ENCODE data around the gene RBM6.
A peak's percentile ranks its signal among the peaks of the same experiment; 100 is the strongest.
"Not testable (repeated sequence)": the region's sequence is repeated elsewhere in the genome, so short reads cannot be mapped to it uniquely, and the experiment has no call there.

Gene RBM6, protein sequence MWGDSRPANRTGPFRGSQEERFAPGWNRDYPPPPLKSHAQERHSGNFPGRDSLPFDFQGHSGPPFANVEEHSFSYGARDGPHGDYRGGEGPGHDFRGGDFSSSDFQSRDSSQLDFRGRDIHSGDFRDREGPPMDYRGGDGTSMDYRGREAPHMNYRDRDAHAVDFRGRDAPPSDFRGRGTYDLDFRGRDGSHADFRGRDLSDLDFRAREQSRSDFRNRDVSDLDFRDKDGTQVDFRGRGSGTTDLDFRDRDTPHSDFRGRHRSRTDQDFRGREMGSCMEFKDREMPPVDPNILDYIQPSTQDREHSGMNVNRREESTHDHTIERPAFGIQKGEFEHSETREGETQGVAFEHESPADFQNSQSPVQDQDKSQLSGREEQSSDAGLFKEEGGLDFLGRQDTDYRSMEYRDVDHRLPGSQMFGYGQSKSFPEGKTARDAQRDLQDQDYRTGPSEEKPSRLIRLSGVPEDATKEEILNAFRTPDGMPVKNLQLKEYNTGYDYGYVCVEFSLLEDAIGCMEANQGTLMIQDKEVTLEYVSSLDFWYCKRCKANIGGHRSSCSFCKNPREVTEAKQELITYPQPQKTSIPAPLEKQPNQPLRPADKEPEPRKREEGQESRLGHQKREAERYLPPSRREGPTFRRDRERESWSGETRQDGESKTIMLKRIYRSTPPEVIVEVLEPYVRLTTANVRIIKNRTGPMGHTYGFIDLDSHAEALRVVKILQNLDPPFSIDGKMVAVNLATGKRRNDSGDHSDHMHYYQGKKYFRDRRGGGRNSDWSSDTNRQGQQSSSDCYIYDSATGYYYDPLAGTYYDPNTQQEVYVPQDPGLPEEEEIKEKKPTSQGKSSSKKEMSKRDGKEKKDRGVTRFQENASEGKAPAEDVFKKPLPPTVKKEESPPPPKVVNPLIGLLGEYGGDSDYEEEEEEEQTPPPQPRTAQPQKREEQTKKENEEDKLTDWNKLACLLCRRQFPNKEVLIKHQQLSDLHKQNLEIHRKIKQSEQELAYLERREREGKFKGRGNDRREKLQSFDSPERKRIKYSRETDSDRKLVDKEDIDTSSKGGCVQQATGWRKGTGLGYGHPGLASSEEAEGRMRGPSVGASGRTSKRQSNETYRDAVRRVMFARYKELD

DNA sequence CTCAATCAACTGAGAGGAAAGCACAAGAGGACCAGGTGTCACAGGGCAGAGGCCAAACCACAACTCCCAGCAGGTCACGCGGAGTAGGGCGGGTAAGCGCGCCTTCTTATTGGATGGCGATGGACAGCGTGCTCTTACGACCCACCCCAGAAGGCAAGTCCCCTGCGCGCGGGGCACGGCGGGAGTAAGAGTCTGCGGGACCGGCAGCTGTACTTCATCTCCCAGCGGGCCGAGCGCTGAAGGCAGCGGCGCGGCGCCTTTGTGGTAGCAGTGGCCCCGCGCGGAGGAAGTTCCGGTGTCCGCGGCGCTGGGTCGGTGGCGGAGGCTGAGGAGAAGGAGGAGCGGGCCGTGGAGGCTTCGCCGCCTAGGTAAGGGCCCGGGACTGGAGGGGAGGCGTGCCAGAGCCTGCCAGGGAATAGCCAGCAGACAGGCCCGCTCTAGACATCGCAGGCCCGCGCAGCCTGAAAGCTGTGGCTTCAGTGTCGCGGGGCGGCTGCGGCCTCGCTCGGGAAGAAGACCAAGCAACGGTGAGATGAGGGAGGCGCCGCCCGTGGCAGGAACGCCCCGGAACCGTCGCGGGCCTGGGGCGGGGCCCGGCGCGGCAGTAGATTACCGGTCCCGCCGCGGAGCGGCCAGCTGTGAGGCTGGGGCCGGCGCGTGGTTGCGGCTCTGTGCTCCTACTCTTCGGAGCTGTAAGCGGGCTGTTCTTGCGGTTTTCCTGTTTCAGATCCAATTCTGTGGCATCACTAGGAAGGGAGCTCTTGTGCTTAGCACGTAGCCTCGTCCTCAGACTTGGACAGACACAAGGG lies at the start of gene RBM6:
Gene RBM6 (plus strand): TSS at position 293 of the 809 bp plus-strand sequence. CDS start 22,492 bp downstream, outside the sequence.
- peak; percentile 92 to 95 (median 92) for DNase-seq

DNA sequence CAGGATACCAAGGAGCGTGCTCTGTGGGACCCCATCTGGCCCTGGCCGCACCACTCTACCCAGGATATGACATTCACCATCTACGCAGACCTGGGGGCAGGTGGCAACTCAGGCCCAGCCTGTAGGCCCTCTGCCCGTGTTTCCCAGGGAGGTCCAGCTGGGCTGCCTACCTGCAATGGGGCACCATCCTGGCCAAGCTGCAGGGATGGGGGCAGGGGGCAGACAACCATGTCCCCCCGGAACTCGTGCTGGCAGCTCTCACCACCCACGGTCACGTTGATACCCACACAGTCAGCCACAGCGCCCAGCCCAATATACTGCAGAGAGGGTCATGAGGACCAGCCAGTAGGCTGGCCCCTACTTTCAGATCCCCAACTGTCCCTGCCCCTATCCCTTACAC lies 44.2 kb upstream of the RBM6 start:
- no peak for DNase-seq

DNA sequence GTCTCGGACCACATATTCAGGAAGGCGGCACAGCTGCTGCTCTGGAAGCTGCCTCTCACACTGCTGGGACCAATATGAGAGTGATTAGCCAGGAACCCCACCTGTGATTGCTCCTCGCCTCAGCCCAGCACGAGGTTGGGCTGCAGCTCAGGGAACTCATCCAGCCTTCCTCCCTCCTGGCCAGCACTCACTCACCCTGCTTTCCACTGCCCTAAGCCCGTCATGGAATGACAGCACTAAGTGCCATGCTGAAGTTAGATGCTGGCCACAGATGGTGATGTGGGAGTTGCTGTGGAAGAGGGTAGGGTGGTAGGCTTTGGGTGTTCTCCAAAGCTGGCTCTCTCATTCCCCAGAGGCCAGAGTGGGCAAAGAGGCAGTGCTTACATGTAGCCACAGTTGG lies 43.6 kb upstream of the RBM6 start:
- no peak for DNase-seq

DNA sequence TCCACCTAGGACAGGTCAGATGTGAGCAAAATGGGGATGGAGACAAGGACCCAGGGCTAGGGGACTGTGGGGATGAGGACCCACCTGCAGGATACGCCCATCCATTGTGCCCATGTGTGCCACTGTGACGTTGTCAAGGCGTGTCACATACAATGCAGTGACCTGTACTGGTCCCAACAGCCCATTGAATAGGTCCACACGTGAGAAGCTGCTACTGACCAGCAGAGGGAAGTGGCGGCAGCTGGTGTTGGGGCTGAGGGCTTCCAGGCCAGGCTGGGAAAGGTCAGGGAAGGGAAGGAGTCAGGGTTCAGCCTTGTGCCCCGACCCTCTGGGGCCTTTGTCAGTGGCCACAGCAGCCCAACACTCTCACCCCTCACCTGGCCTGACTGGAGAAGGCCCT lies 41.0 kb upstream of the RBM6 start:
- no peak for DNase-seq

DNA sequence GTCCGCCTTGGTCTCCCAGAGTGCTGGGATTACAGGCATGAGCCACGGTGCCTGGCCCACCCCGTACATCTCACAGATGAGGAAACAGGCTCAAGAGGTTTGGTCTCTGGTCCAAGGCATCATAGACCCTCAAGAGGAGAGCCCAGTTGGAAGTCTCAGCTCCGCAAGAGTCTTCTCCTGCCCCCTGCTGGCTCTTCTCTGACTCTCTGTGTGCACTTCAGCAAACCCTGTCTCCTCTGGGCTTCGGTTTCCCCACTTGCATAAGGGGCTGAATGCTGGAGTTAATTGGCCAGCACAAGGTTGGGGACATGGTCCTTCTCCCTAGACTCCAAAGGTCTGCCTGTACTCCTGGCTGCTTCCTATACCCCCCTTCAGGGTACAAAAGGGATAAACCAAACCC lies 40.1 kb upstream of the RBM6 start:
- DNase-seq, result peak in 1 of 3 experiments; percentile 2

DNA sequence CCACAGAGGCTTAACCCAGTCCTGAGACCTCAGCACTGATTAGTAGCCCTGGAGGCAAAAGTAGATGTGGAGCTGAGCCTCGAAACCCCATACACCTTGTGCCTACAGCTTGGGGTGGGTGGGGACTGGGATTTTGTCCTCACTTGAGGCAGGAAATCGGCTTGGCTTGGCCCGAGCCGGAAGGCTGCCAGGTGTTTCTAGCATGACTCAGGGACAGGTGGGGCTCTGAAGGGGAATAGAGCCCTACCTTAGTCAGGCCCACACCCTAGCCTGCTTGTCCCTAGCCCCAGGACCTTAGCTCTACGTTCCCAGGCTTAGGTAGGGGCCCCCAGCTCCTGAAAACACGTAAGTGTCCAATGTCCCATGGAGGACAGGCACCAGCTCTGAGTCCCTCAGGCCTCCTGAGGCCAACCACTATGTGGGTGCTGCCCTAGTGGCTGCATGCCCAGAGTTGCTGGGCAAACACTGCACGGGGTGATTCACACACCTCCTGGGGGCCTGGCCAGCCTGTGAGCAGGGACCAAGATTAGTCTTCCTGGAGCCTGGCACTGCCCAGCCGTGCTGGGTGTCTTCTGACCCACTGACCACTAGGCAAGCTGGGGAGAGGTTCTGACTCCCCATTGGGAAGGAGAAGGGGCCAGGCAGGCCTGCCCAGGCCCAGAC lies 39.3 kb upstream of the RBM6 start:
- no peak for DNase-seq

DNA sequence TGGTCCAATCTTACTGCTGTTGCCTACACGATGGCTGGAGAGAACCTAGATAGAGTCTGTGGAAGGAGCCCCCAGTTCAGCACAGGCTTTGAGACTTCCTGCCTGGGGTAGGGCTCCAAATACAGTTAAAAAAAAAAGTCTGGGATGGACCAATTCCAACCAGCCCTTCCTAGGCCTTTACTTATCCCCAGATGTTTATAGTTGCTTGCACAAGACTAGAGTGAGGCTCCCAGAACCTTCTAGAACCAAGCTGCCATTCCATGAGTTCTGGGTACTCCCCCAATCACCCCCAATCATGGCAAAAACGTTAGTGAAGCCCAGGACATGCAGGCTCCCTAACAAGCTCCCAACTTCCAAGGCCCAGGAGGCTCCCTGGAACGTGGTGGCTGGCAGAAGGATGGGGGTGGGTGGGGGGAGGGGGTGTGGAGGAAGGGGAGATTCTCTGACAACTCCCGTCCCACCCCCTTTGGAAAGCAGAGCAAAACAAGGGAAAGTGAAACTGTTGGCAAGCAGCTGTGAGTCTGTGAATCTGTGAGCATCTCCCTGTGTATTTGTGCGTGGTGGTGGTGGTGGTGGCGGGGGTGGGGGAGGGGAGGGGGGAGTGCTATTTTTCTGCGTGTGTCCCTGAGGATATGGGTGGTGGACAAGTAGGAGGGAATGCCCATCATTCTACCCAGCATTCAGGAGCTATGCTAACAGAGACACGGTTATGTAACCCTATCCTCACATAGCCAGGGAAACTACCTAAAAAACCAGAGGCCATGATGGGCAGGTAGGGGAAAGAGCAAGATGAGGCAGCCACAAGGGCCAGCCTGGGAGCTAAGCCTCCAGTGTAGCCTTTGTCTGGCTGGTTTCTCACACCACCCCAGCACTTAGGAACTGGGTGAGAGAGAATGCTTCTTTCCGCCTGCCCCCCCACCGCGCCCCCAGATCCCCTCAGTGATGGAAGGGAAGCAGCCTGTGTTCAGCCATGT lies 38.3 kb upstream of the RBM6 start:
- DNase-seq, result no peak

DNA sequence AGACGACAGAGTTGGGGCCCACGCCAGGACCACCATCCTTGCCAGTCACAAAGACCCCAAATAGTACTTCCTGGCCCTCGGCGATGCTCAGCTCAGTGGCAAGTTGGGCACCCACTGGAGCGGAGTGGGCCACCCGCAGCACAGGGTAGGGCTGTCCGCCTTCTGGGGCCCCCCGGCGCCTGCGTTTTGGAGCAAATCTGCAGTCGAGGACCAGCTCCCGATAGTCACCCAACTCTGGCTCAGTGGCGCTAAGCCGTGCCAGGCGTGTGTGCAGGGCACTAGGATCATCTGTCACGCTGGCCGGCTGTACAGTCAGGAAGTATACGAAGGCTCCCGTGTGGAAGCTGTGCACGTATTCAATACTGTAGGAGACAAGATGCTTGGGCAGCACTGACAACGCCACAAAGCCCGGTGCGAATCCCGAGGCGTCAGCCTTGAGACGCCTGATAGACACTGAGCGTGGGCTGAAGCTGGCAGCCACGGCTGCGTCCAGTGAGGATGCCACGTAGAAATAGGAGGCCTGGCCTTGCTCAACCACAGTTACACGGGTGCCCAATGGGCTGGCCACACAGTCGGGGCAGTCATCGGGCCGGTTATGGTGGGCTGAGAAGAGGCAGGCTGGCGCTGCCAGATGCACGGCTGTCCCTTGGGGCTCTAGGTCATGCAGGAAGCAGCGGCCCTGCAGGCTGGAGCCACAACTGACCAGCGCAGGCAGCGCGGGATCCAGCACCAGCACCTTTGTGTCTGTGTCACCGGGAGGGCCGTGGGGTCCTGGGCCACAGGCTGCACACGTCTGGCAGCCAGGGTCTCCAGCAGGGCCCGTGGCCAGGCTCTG lies 37.2 kb upstream of the RBM6 start:
- DNase-seq, result no peak

DNA sequence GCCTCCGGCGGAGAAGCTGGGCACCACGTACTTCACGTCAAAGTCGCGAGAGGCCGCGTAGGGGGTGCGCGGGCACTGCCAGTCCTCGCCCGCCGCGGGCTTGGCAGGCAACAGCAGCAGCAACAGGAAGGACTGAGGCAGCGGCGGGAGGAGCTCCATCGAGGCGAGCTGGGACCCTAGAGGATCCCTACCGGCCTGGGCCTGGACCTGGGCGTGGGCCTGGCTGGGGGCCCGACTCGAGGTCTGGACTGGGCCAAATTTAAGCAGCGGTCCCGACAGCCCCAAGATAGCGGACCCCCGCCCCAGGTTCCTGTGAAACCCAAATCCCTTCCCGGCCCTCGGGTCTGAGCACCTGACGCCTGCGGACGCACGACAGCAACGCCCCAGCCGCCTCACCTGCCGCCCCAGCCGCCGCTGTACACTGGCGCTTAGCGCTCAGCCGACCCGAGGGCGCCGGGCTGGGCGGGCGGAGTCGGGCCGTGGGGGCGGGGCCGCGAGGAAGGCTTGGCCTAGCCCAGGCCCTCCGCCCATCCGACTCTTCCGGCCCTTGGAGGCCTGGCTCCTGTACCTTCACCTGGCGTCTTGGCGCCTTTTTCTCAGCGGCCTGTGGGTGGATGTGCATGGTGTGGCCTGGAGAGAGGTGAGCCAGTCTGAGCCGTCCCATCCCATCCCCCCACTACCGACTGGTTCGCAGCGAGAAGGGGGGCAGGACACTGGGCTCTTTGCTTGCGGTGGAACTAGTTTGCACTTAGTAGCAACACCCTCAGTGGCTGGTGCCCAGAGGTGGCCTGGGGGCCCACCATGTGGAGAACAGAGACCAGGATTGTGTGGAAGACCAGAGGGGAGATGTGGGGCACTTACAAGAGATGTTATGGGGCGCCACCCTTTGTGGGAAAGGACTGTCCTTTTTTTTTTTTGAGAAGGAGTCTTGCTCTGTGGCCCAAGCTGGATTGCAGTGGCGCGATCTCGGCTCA lies 36.2 kb upstream of the RBM6 start, which contains the start of gene MST1R:
Gene MST1R (minus strand): TSS at position 423 of the 974 bp plus-strand sequence. CDS start 264 bp downstream, at position 159.
- peak in 2 of 3 experiments; percentile 1 to 88 for DNase-seq

DNA sequence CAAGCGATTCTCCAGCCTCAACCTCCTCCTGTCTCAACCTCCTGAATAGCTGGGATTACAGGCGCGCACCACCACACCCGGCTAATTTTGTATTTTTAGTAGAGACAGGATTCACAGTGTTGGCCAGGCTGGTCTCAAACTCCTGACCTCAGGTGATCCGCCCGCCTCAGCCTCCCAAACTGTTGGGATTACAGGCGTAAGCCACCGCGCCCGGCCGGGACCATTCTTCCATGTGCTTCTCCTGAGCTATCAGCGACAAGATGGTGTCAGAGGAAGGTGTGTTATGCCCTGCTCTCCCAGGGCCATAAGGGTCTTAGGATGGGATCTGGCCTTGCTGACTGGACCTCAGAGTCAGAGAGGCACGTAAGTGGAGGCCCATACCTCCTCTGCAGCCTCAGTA lies 35.5 kb upstream of the RBM6 start:
- not testable (repeated sequence) for DNase-seq

DNA sequence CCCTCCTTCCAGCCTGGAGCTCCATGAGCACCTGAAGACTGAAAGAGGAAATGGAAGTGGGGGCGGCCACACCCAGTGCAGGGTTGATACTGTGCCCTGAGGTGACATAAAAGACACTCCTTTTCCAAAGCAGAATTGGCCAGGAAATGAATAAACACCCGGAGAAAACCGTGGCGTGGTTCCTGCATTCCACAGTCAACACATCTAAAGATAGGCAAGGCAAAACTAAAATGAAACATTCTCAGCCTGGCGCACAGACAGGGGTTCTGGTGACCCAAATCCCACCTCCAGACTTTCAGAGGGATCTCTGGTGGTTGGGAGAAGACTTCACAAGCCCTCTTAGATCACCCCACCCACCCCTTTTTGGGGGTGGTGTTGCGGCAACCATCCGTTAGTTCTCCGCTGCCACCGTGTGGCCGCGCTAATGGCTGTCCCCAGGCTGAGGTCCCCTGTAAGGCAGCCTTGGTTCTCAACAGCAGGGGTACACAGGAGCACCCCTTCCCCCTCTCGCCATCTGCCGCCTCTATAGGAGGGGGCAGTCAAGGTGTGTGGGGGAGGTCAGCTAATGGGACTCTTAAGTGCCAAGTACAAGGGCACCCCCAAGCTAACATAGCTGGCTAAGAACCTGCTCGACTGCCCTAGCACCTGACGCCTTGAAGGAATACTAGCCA lies 33.7 kb upstream of the RBM6 start:
- peak in 2 of 3 experiments; percentile 1 to 21 for DNase-seq

DNA sequence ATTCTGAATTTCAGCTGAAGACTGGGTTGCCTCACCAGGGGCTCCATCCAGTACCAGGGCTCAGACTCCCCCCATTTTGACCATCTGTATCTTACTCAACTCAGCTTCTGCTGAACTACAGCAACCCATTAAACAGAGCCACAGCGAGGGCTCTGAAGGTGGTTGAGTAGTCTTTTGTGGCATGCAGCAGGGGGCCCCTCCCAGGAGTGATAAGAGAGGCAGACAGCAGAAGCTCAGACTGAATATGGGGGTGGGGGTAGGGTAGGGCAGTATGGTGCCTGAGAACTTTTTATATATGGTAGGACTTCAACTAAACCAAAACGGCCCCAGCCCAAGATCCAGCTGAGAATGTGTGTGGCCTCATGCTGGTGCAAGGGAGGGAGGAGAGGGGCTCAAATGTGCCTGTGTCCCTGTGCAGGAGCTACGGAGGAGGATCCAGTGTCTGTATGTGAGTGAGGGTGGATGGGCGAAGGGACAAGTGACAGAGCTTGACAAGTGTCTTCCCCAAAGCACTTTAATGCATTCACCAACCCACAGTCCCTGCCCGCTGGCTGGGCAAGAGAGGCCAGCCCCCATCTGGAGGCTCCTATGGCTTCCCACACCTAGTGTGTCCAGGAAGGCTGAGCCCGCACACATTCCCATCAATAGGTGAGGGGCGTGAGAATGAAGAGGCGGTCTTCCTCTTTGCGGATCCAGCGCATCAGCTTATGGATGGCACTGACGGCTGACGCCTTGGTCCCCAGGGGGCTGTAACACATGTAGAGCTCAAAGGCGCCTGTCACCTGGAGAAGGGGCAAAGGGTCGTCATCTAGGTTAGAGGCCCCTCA lies 31.4 kb upstream of the RBM6 start:
- no peak for DNase-seq

DNA sequence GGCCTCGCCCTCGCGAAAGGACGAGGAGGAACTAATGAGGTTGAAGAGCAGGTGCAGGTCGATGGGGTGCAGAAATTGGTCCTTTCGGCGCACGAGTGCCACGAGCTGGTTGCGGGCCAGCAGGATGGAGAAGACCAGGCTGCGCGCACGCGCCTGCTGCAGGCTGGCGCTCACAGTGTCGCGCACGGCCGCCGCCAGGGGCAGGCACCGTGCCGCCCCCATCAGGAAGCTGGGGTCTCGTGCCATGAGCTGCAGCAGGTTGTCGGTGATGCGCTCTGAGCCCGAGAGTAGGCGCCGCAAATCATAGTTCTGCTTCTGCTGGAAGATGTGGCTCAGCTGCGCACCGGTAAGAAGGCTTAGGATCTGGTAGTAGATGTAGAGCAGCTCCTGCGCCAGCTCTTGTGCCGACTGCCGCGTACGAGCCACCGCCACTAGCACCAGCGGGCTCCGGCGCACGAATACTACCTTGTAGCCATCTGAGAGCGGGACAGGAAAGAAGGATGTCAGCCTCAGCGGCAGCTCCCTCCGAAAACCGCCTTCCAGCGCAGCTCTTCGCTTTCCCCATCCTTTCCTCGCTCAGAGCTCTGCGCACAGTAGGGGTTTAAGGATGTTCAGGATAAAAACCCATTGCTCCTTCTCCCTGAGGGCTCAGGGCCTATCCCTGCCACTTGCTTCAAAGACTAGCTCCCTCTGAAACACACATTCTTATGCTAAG lies 29.4 kb upstream of the RBM6 start:
- no peak for DNase-seq

DNA sequence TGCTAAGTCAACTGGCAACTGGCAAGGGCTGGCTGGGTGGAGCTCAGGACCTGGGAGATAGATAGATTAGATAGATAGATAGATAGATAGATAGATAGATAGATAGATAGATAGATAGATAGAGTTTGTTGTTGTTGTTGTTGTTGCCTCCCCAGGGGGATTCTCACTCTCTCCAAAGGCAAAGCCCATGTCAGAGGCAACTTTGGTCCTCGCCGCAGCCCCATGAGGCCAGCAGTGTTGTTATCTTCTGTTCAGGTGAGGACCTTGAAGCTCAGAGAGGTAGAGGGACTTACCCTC lies 28.9 kb upstream of the RBM6 start:
- DNase-seq, result no peak

DNA sequence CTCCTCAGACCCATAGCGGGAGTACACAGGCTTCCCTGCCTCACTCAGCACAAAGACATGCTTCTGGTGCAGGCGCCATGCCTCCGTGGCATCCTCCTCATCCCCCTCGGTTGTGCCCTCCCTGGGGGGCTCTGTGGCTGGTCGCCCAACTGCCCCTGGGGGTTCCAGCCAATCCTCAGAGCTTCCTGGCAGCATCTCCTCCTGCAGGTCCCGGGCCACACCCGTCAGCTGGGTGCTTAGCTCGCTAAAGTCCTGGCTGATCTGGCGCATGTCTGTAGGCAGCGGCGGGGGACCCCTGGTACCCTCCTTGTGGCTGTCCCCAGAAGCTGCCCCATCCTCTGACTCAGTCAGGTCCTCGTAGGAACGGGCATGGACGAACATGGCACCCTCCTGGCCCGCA lies 28.3 kb upstream of the RBM6 start:
- DNase-seq, result no peak

DNA sequence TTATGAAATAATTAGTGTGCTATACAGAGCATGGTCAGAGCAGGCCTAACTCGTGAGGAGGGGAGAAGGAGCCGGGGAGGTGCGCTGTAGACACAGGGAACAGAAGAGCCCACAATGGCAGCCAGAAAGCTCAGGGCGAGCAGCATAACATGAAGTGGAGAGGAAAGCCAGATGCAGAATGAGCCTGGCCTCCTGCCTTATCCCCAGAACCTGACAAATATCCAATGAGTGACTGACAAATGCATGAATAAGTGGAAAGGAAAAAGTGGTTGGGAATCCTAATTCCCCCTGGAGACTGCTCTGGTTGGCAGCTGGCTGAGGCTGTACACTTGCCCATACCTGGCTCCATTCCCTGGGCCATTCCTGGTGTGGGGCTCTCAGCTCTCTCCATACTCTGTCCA lies 27.1 kb upstream of the RBM6 start:
- peak in 1 of 3 experiments; percentile 71 for DNase-seq
